ENCODE data around the gene PDE3A.

Gene PDE3A

DNA sequence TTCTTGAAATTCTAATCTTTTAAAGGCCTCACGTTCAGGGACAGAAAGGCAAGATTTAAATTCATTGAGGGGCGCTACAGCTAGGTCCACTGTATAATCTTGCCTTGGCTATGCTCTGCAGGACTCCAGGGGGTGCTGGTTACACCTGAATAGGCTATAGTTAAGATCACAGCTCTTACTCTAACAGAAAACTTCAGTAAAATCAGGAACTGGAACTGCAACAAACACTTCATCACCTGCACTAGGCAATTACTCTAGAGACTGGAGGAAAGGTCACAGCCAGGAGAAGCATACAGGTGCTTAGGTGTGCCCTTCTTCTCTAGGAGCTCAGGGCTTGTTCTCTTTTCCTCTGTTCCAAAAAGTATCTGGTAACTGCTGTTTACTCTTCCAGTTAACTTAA lies 347.7 kb downstream of the PDE3A start:
- no peak overlapping the region for H3K4me3 Mint-ChIP-seq
- DNase-seq (ENCODE audit: low spot score in 2 of 2) (no peak), ATAC-seq (no peak)
- no peaks in the 10 kb centered on the region for H3K36me3 Mint-ChIP-seq
- H3K27ac Mint-ChIP-seq, result no peak overlapping the region
- no peaks in the 10 kb centered on the region for H3K4me1 Mint-ChIP-seq
- peaks cover 3% of the 10 kb centered on the region for H3K9me3 Mint-ChIP-seq

GRCh38 chr12:20716985-20717384 lies 348.6 kb downstream of the PDE3A start:
- H3K27ac Mint-ChIP-seq, result no peak overlapping the region
- H3K4me3 Mint-ChIP-seq, result no peak overlapping the region
- H3K9me3 Mint-ChIP-seq, result peaks cover 3% of the 10 kb centered on the region
- H3K36me3 Mint-ChIP-seq, result no peaks in the 10 kb centered on the region
- ATAC-seq (no peak), DNase-seq (ENCODE audit: low spot score in 2 of 2) (no peak)
- no peaks in the 10 kb centered on the region for H3K4me1 Mint-ChIP-seq

DNA sequence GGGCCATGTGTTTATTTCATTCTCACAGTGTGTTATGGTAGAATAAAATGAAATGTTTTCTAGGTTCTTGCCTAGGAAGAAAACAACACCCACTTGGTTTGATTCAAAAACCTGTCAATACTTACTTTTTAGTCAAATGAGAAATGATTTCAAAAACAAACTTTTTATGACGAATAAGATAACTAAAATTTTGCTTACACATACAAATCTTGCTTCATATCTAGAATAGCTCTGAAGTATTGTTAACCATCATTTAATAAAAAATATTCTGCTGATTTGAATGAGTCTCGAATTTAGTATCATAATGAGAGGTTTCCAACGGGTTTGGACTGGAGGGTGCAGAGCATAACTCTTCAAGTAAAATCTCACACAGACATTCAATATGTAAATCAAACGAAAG lies 350.0 kb downstream of the PDE3A start:
- Mint-ChIP-seq H3K4me3 (no peak overlapping the region), H3K36me3 (no peaks in the 10 kb centered on the region), H3K4me1 (no peaks in the 10 kb centered on the region), H3K9me3 (peaks cover 7% of the 10 kb centered on the region), H3K27ac (no peak overlapping the region)
- DNase-seq (ENCODE audit: low spot score in 2 of 2), result no peak
- ATAC-seq, result no peak

DNA sequence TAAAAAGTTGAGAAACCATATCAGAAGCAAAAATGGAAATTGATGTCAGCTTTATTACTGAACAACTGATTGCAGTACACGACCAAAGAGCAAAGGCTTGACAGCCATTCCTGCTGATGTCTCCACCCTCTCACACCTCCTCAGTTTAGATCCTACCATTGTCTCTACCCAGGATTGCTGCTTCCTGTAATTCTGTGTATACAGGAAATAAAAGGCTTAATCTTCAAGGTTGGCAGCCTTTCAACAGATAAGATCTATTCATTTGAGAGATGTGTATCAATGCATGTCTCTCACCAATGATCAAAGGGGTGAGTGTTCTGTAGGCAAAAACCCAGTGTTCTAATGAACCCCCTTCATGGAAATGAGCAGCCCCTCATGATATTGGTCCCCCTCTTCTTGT lies 353.8 kb downstream of the PDE3A start:
- Mint-ChIP-seq H3K9me3 (peaks cover 7% of the 10 kb centered on the region), H3K36me3 (no peaks in the 10 kb centered on the region), H3K27ac (no peak overlapping the region), H3K4me1 (no peaks in the 10 kb centered on the region), H3K4me3 (no peak overlapping the region)
- no peak for ATAC-seq
- no peak for DNase-seq (ENCODE audit: low spot score in 2 of 2)

DNA sequence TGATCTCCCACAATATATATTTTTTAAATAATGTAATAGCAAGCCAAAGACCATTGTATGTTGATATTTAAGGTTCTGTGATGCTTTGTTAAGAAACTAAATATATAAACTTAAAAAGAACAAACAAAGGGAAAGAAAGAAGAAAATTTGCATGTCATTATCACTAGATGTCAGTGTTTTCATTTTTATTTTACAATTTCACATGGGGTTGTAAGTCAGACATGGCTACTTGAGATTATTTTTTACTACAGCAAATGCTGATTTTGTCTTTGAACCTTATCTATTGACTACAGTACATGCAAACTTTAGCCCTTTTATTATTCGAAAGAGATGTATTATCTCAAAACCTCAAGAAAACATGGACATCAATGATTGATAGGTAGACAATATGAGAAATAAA lies 362.9 kb downstream of the PDE3A start:
- Mint-ChIP-seq H3K27ac (no peak overlapping the region), H3K4me3 (no peak overlapping the region), H3K4me1 (no peaks in the 10 kb centered on the region), H3K36me3 (no peaks in the 10 kb centered on the region), H3K9me3 (peaks cover 3% of the 10 kb centered on the region)
- ATAC-seq (no peak), DNase-seq (ENCODE audit: low spot score in 2 of 2) (no peak)
